Activated CD8-positive, alpha-beta T cell treated with anti-CD3 and anti-CD28 coated beads for 36 hours (primary cell): Measurements from ENCODE around the gene SLC2A13. TPM values are rescaled to one million over a fixed set of nuclear protein-coding genes. Genes with fewer than 3 reads are reported as not detected.

Experiments used
- ATAC-seq: fragments of 200-7000 bp; cut with Tn5 transposase; one replicate; pipeline ENCODE4 v1.10.0; 2021; ENCODE audit warnings: mild to moderate bottlenecking, moderate library complexity
- CTCF ChIA-PET: fragments of 350-600 bp; sonication (Branson Sonifier 250); formaldehyde crosslinking; loops from one replicate; lab custom pipeline; 2021; ENCODE audit warnings: antibody characterized with exemption; lab: Charles Lee
- POLR2A ChIA-PET: fragments of 350-600 bp; sonication (Branson Sonifier 250); formaldehyde crosslinking; loops from one replicate; lab custom pipeline; 2021; ENCODE audit warnings: antibody characterized with exemption; lab: Charles Lee
- DNase-seq: peaks from one replicate; pipeline ENCODE4 v3.0.0-alpha.2; 2020
- H3K27ac Mint-ChIP-seq: one replicate; pipeline ENCODE4 v1.8.0; 2021; ENCODE audit warnings: mild to moderate bottlenecking, mixed read lengths
- H3K27me3 Mint-ChIP-seq: one replicate; pipeline ENCODE4 v1.8.0; 2021; ENCODE audit warnings: mixed read lengths
- H3K36me3 Mint-ChIP-seq: one replicate; pipeline ENCODE4 v1.8.0; 2021; ENCODE audit warnings: low read depth, mixed read lengths
- H3K4me1 Mint-ChIP-seq: one replicate; pipeline ENCODE4 v1.8.0; 2021; ENCODE audit warnings: low read depth, mixed read lengths
- H3K4me3 Mint-ChIP-seq: one replicate; pipeline ENCODE4 v1.8.0; 2021; ENCODE audit warnings: mild to moderate bottlenecking, moderate library complexity, mixed read lengths
- H3K9me3 Mint-ChIP-seq: one replicate; pipeline ENCODE4 v1.8.0; 2021; ENCODE audit warnings: mixed read lengths
- intact Hi-C: fragments of 100-400 bp; cut with micrococcal nuclease; formaldehyde crosslinking; loops from one replicate; pipeline ENCODE4 v1.10.0; 2022
- total RNA-seq, 2 experiments: library from RNA; stranded (reverse); gene quantifications; one replicate each; pipeline ENCODE4 v1.2.3, GENCODE V29; 2021
- TF ChIP-seq, protein P1 (sequence below): fragments of 200-600 bp; IDR thresholded peaks from one replicate; pipeline ENCODE4 v1.8.0; 2022; ENCODE audit warnings: antibody characterized with exemption, mild to moderate bottlenecking

The SLC2A13 gene
- total RNA-seq, 2 experiments from 2014 or later: 9.0 to 9.3 TPM

DNA sequence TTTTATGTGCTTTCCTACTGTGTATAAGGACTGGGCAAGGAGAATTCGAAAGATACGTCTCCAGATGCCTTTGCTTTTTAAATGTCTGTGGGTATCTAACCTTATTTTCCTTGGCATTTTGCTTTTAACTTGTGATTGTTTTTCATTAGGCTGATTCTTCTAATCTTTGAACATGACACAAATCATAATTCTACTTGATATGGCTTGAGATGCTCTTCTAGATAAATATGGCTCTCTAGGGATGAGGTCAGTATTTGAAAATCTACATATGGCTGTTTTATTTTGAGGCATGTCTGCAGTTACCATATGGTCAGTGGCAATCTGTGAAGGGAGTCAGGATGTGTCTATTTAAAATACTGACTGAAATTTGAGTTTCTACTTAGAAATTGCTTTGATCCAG is 139.2 kb downstream of the SLC2A13 start:
- peaks cover 3% of the 10 kb centered on the region for H3K36me3 Mint-ChIP-seq
- no peaks in the 10 kb centered on the region for H3K4me1 Mint-ChIP-seq
- TF ChIP-seq, protein P1, sequence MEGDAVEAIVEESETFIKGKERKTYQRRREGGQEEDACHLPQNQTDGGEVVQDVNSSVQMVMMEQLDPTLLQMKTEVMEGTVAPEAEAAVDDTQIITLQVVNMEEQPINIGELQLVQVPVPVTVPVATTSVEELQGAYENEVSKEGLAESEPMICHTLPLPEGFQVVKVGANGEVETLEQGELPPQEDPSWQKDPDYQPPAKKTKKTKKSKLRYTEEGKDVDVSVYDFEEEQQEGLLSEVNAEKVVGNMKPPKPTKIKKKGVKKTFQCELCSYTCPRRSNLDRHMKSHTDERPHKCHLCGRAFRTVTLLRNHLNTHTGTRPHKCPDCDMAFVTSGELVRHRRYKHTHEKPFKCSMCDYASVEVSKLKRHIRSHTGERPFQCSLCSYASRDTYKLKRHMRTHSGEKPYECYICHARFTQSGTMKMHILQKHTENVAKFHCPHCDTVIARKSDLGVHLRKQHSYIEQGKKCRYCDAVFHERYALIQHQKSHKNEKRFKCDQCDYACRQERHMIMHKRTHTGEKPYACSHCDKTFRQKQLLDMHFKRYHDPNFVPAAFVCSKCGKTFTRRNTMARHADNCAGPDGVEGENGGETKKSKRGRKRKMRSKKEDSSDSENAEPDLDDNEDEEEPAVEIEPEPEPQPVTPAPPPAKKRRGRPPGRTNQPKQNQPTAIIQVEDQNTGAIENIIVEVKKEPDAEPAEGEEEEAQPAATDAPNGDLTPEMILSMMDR: no peak
- H3K9me3 Mint-ChIP-seq: peaks cover 2% of the 10 kb centered on the region
- ChIA-PET CTCF (no interaction called here), POLR2A (no interaction called here)
- H3K27ac Mint-ChIP-seq: no peak overlapping the region
- intact Hi-C loops: no loop called here
- DNase-seq: no peak
- no peaks in the 10 kb centered on the region for H3K27me3 Mint-ChIP-seq
- H3K4me3 Mint-ChIP-seq: no peak overlapping the region
- no peak for ATAC-seq

- Mint-ChIP-seq H3K4me3 (no peak overlapping the region), H3K36me3 (peaks cover 3% of the 10 kb centered on the region), H3K27me3 (no peaks in the 10 kb centered on the region), H3K4me1 (no peaks in the 10 kb centered on the region), H3K9me3 (peaks cover 2% of the 10 kb centered on the region), H3K27ac (no peak overlapping the region)
- ATAC-seq (no peak), DNase-seq (no peak)
- intact Hi-C loops: no loop called here
- CTCF ChIA-PET: no interaction called here
- TF ChIP-seq, protein P1: no peak
- POLR2A ChIA-PET: no interaction called here
These were observed 139.6 kb downstream of the SLC2A13 start for GRCh38 chr12:39966256-39966655.

GRCh38 chr12:39959467-39959866 is 146.4 kb downstream of the SLC2A13 start:
- POLR2A ChIA-PET: no interaction called here
- H3K27me3 Mint-ChIP-seq: no peaks in the 10 kb centered on the region
- H3K4me1 Mint-ChIP-seq: no peaks in the 10 kb centered on the region
- ATAC-seq (no peak), DNase-seq (no peak)
- CTCF ChIA-PET: no interaction called here
- intact Hi-C loops: no loop called here
- H3K4me3 Mint-ChIP-seq: no peak overlapping the region
- H3K36me3 Mint-ChIP-seq: no peaks in the 10 kb centered on the region
- H3K9me3 Mint-ChIP-seq: no peaks in the 10 kb centered on the region
- H3K27ac Mint-ChIP-seq: no peak overlapping the region
- TF ChIP-seq, protein P1: no peak

DNA sequence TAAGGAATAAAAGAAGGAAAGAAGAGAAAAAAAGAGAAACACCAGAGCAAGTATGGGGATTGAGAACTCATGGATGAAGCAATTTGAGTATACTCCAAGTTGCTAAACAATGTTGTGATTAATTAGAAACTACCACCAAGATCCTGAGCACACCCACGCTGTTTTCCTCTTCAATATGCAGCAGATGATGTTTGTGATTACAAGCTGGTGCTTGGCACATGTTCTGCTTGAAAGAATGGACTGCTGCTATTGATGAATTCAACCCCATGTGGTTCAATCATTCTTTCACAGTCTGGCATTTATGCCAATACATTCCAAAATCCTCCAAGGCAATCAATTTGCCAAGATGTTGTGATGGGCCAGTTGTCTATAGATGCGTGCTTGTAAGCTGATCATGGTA is 146.8 kb downstream of the SLC2A13 start:
- Mint-ChIP-seq H3K36me3 (no peaks in the 10 kb centered on the region), H3K4me1 (no peaks in the 10 kb centered on the region)

DNA sequence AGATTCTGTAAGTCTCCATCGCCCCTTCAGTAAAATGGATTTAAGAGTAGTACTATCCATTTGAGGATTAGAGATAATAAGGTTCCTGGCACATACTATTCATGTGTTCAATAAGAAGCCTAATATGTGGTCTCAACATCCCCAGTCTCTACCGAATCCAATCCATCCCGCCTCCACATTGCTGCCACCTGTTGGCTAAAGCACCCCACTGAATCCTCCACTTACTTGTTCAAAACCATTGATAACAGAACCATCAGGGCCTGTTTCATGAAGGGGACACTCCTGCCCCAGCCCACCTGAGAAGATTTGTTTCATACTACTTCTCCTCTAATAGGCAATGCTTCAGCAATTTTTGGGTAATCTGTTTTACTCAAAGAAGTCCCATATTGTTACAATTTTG is 147.5 kb downstream of the SLC2A13 start:
- Mint-ChIP-seq H3K4me1 (no peaks in the 10 kb centered on the region), H3K9me3 (no peaks in the 10 kb centered on the region), H3K27me3 (no peaks in the 10 kb centered on the region), H3K4me3 (no peak overlapping the region), H3K36me3 (no peaks in the 10 kb centered on the region), H3K27ac (no peak overlapping the region)
- no peak for ATAC-seq
- TF ChIP-seq, protein P1: no peak
- peak; percentile 14 for DNase-seq
- ChIA-PET CTCF (no interaction called here), POLR2A (no interaction called here)
- intact Hi-C loops: no loop called here

More for the DNA sequence above, 146.8 kb downstream of the SLC2A13 start:
- intact Hi-C loops: no loop called here
- POLR2A ChIA-PET: no interaction called here
- CTCF ChIA-PET: no interaction called here
- Mint-ChIP-seq H3K4me3 (no peak overlapping the region), H3K27ac (no peak overlapping the region), H3K9me3 (no peaks in the 10 kb centered on the region), H3K27me3 (no peaks in the 10 kb centered on the region)
- DNase-seq (no peak), ATAC-seq (no peak)
- TF ChIP-seq, protein P1: no peak
